Measurements from ENCODE around the gene KCNH2.

GRCh38 chr7:150997817-150998216 is 19.7 kb upstream of the KCNH2 start:
- TF ChIP-seq, protein P1, sequence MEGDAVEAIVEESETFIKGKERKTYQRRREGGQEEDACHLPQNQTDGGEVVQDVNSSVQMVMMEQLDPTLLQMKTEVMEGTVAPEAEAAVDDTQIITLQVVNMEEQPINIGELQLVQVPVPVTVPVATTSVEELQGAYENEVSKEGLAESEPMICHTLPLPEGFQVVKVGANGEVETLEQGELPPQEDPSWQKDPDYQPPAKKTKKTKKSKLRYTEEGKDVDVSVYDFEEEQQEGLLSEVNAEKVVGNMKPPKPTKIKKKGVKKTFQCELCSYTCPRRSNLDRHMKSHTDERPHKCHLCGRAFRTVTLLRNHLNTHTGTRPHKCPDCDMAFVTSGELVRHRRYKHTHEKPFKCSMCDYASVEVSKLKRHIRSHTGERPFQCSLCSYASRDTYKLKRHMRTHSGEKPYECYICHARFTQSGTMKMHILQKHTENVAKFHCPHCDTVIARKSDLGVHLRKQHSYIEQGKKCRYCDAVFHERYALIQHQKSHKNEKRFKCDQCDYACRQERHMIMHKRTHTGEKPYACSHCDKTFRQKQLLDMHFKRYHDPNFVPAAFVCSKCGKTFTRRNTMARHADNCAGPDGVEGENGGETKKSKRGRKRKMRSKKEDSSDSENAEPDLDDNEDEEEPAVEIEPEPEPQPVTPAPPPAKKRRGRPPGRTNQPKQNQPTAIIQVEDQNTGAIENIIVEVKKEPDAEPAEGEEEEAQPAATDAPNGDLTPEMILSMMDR (IDR thresholded peaks at IDR 0.05), result no peak
- TF ChIP-seq POLR2AphosphoS5 (IDR thresholded peaks at IDR 0.05) (no peak), POLR2A (IDR thresholded peaks at IDR 0.05) (no peak)

All from stomach (tissue), 4 donors.